Measurements from ENCODE around the gene SCARF2.
"Not testable (repeated sequence)": the region's sequence is repeated elsewhere in the genome, so short reads cannot be mapped to it uniquely, and the experiment has no call there.

The SCARF2 gene

GRCh38 chr22:20459152-20459542, 21.5 kb upstream of the SCARF2 start:
- no peak for DNase-seq

GRCh38 chr22:20458530-20459151, 21.0 kb upstream of the SCARF2 start:
- DNase-seq = no peak

- DNase-seq = no peak
Observed at GRCh38 chr22:20457506-20458240, 20.0 kb upstream of the SCARF2 start.

- no peak for DNase-seq
Observed at GRCh38 chr22:20456722-20457076, 19.1 kb upstream of the SCARF2 start.

- DNase-seq = peak; percentile 73
Observed at GRCh38 chr22:20456064-20456721, 18.6 kb upstream of the SCARF2 start.

GRCh38 chr22:20455709-20456063, 18.1 kb upstream of the SCARF2 start:
- no peak for DNase-seq

- no peak for DNase-seq
Observed at GRCh38 chr22:20453222-20453621, 15.6 kb upstream of the SCARF2 start.

GRCh38 chr22:20451920-20452319, 14.3 kb upstream of the SCARF2 start:
- no peak for DNase-seq

- DNase-seq = not testable (repeated sequence)
Observed at GRCh38 chr22:20451129-20451778, 13.6 kb upstream of the SCARF2 start.

GRCh38 chr22:20450551-20450906, 12.9 kb upstream of the SCARF2 start:
- no peak for DNase-seq

GRCh38 chr22:20449819-20450550, 12.4 kb upstream of the SCARF2 start:
- no peak for DNase-seq

GRCh38 chr22:20448630-20449029, 11.0 kb upstream of the SCARF2 start:
- no peak for DNase-seq

GRCh38 chr22:20446383-20446970, 8.9 kb upstream of the SCARF2 start:
- DNase-seq = no peak

GRCh38 chr22:20444325-20444724, 6.7 kb upstream of the SCARF2 start:
- no peak for DNase-seq

- no peak for DNase-seq
Observed at GRCh38 chr22:20442485-20443284, 5.1 kb upstream of the SCARF2 start.

- no peak for DNase-seq
Observed at GRCh38 chr22:20441631-20442484, 4.2 kb upstream of the SCARF2 start.

- DNase-seq = no peak
Observed at GRCh38 chr22:20440637-20441591, 3.3 kb upstream of the SCARF2 start.

- DNase-seq = no peak
Observed at GRCh38 chr22:20439928-20440575, 2.4 kb upstream of the SCARF2 start.

GRCh38 chr22:20439556-20439927, 1.9 kb upstream of the SCARF2 start:
- DNase-seq = no peak
